ENCODE measurements around the gene ACOD1. TPM values are rescaled to one million over a fixed set of nuclear protein-coding genes. Genes with fewer than 3 reads are reported as not detected.

The ACOD1 gene
- total RNA-seq, 1 experiment from 2014 or later, result not detected

- ATAC-seq, result peak; percentile 99
- H3K4me3 ChIP-seq (ENCODE audit: low read length), result peak overlapping the region; percentile 59
- peak overlapping the region; percentile 75; the same call in 1 of the 2 replicates for H2AFZ ChIP-seq (ENCODE audit: low read length)
- ChIA-PET POLR2A (ENCODE audit: unreplicated experiment) (no interaction called here), CTCF (interaction anchor here (0.6 to 1.0 kb wide), 2 partner anchors 72 to 312 kb away, joined by 3 to 7 read pairs; no protein-coding TSS in a partner anchor)
- intact Hi-C loops (cut with micrococcal nuclease), result loop anchor here (2.0 to 5.0 kb wide), 2 partner anchors 78 to 313 kb away; no protein-coding TSS in a partner anchor
- H3K9ac ChIP-seq (ENCODE audit: low read length), result no peak overlapping the region
- no peaks in the 10 kb centered on the region for H3K27me3 ChIP-seq (ENCODE audit: low read length)
- H4K20me1 ChIP-seq (ENCODE audit: low read length), result no peaks in the 10 kb centered on the region
- H3F3A ChIP-seq (ENCODE audit: low read length, unreplicated experiment), result no peaks in the 10 kb centered on the region
- H3K4me1 ChIP-seq (ENCODE audit: insufficient read depth, low read length), result no peaks in the 10 kb centered on the region
- TF ChIP-seq CTCF (conservative IDR thresholded peaks at IDR 0.05; ENCODE audit: low read depth, low read length), result peak; percentile 84
- TF ChIP-seq EZH2phosphoT487 (IDR thresholded peaks at IDR 0.05; ENCODE audit: borderline replicate concordance, low read length), result no peak
- H3K9me3 ChIP-seq (ENCODE audit: low read length), result no peaks in the 10 kb centered on the region
- BruUV-seq (replicated peaks), result no TSS peak
- peak; percentile 71 for DNase-seq
- H3K9me2 ChIP-seq (replicated peaks; ENCODE audit: low read length), result no peaks in the 10 kb centered on the region
- H3K4me2 ChIP-seq (ENCODE audit: low read length), result peak overlapping the region; percentile 79
- H3K36me3 ChIP-seq (ENCODE audit: low read depth, low read length), result no peaks in the 10 kb centered on the region
- H3K27ac ChIP-seq (ENCODE audit: low read length), result no peak overlapping the region
- no peaks in the 10 kb centered on the region for H3K79me2 ChIP-seq (ENCODE audit: low read length)
Measured at GRCh38 chr13:76980075-76980718, 31.9 kb downstream of the ACOD1 start.

GRCh38 chr13:76982061-76982460 lies 33.8 kb downstream of the ACOD1 start:
- ATAC-seq, result no peak
- Histone ChIP-seq H3K9me3 (ENCODE audit: low read length) (no peaks in the 10 kb centered on the region), H3K9ac (ENCODE audit: low read length) (no peak overlapping the region), H3K27ac (ENCODE audit: low read length) (no peak overlapping the region), H3K9me2 (replicated peaks; ENCODE audit: low read length) (no peaks in the 10 kb centered on the region), H3K4me3 (ENCODE audit: low read length) (no peak overlapping the region), H2AFZ (ENCODE audit: low read length) (no peak overlapping the region), H3K36me3 (ENCODE audit: low read depth, low read length) (no peaks in the 10 kb centered on the region), H3K27me3 (ENCODE audit: low read length) (no peaks in the 10 kb centered on the region), H3F3A (ENCODE audit: low read length, unreplicated experiment) (no peaks in the 10 kb centered on the region), H4K20me1 (ENCODE audit: low read length) (no peaks in the 10 kb centered on the region), H3K4me2 (ENCODE audit: low read length) (no peak overlapping the region), H3K4me1 (ENCODE audit: insufficient read depth, low read length) (no peaks in the 10 kb centered on the region), H3K79me2 (ENCODE audit: low read length) (no peaks in the 10 kb centered on the region)
- no TSS peak for BruUV-seq (replicated peaks)
- POLR2A ChIA-PET (ENCODE audit: unreplicated experiment), result no interaction called here
- TF ChIP-seq CTCF (conservative IDR thresholded peaks at IDR 0.05; ENCODE audit: low read depth, low read length) (no peak), EZH2phosphoT487 (IDR thresholded peaks at IDR 0.05; ENCODE audit: borderline replicate concordance, low read length) (no peak), EZH2 (IDR thresholded peaks at IDR 0.05; ENCODE audit: low read length, unreplicated experiment) (no peak)
- intact Hi-C loops (cut with micrococcal nuclease), result loop anchor here (5.0 kb wide), 1 partner anchor 80 kb away; no protein-coding TSS in a partner anchor
- CTCF ChIA-PET, result no interaction called here
- no peak for DNase-seq

- no peak for DNase-seq
- H3K79me2 ChIP-seq (ENCODE audit: low read length), result no peaks in the 10 kb centered on the region
- H3K27ac ChIP-seq (ENCODE audit: low read length), result no peak overlapping the region
- intact Hi-C loops (cut with micrococcal nuclease), result loop anchor here (5.0 kb wide), 1 partner anchor 81 kb away; no protein-coding TSS in a partner anchor
- H3K27me3 ChIP-seq (ENCODE audit: low read length), result no peaks in the 10 kb centered on the region
- H3K9ac ChIP-seq (ENCODE audit: low read length), result no peak overlapping the region
- H4K20me1 ChIP-seq (ENCODE audit: low read length), result no peaks in the 10 kb centered on the region
- no peaks in the 10 kb centered on the region for H3K9me3 ChIP-seq (ENCODE audit: low read length)
- no peak for ATAC-seq
- no peak for TF ChIP-seq EZH2 (IDR thresholded peaks at IDR 0.05; ENCODE audit: low read length, unreplicated experiment)
- no peak for TF ChIP-seq CTCF (conservative IDR thresholded peaks at IDR 0.05; ENCODE audit: low read depth, low read length)
- no peak for TF ChIP-seq EZH2phosphoT487 (IDR thresholded peaks at IDR 0.05; ENCODE audit: borderline replicate concordance, low read length)
- no TSS peak for BruUV-seq (replicated peaks)
- no peak overlapping the region for H2AFZ ChIP-seq (ENCODE audit: low read length)
- H3F3A ChIP-seq (ENCODE audit: low read length, unreplicated experiment), result no peaks in the 10 kb centered on the region
- no peaks in the 10 kb centered on the region for H3K4me1 ChIP-seq (ENCODE audit: insufficient read depth, low read length)
- H3K36me3 ChIP-seq (ENCODE audit: low read depth, low read length), result no peaks in the 10 kb centered on the region
- H3K4me3 ChIP-seq (ENCODE audit: low read length), result no peak overlapping the region
- ChIA-PET POLR2A (ENCODE audit: unreplicated experiment) (no interaction called here), CTCF (no interaction called here)
- no peak overlapping the region for H3K4me2 ChIP-seq (ENCODE audit: low read length)
- no peaks in the 10 kb centered on the region for H3K9me2 ChIP-seq (replicated peaks; ENCODE audit: low read length)
Measured at GRCh38 chr13:76983676-76984075, 35.4 kb downstream of the ACOD1 start.
